Heart left ventricle (tissue), 16 donors: ENCODE results near the gene LPIN1. TPM values are rescaled to one million over a fixed set of nuclear protein-coding genes. Genes with fewer than 3 reads are reported as not detected.

Experiments used
- ATAC-seq, 4 donors: fragments of 200-7000 bp; cut with Tn5 transposase; one replicate each; pipeline ENCODE4 v1.9.1; 2020 to 2022; ENCODE audit warnings: moderate library complexity in 4 of 4, mild to moderate bottlenecking in 3 of 4, moderate number of reproducible peaks in 1 of 4
- DNase-seq, 5 donors: peaks; one replicate each; pipeline ENCODE4 v3.0.0-alpha.2; 2020
- H3K27ac ChIP-seq, 12 donors: fragments of 200-600 bp; sonication (generic) in 4 of 12; one replicate each; pipeline versions ENCODE4 v1.5.0 to v1.8.0; 2016 to 2022; ENCODE audit warnings: mild to moderate bottlenecking in 2 of 12
- H3K27me3 ChIP-seq, 9 donors: fragments of 200-600 bp; sonication (generic) in 2 of 9; one replicate each; pipeline versions ENCODE4 v1.5.1 to v1.8.0; 2016 to 2022; ENCODE audit warnings: mild to moderate bottlenecking in 3 of 9
- H3K36me3 ChIP-seq, 9 donors: fragments of 200-600 bp; sonication (generic) in 2 of 9; one replicate each; pipeline versions ENCODE4 v1.5.0 to v1.8.0; 2018 to 2022; ENCODE audit warnings: mild to moderate bottlenecking in 2 of 9
- H3K4me1 ChIP-seq, 12 donors: fragments of 200-600 bp; sonication (generic) in 4 of 12; one replicate each; pipeline versions ENCODE4 v1.5.0 to v1.8.0; 2016 to 2022; ENCODE audit warnings: mild to moderate bottlenecking in 3 of 12
- H3K4me3 ChIP-seq, 12 donors: fragments of 200-600 bp; sonication (generic) in 4 of 12; one replicate each; pipeline versions ENCODE4 v1.5.0 to v1.8.0; 2017 to 2022; ENCODE audit warnings: mild to moderate bottlenecking in 9 of 12, moderate library complexity in 4 of 12
- H3K9me3 ChIP-seq, 12 donors: fragments of 200-600 bp; sonication (generic) in 4 of 12; one replicate each; pipeline versions ENCODE4 v1.5.0 to v1.8.0; 2016 to 2022; ENCODE audit warnings: mild to moderate bottlenecking in 1 of 12
- POLR2A ChIP-seq, 2 donors: fragments of 450-650 bp; IDR thresholded peaks; one replicate each; pipeline ENCODE4 v1.6.1; 2017; ENCODE audit warnings: antibody characterized with exemption in 2 of 2, mild to moderate bottlenecking in 2 of 2, moderate library complexity in 2 of 2
- WGBS, 4 donors: extraction: QIAGEN DNeasy Blood & Tissue Kit in 2 of 4; methylation state at CpG; one replicate each; pipeline versions ENCODE4 v1.1.5 to v1.1.7; 2013 to 2018; 5-methylcytosine and 5-hydroxymethylcytosine counted together
- intact Hi-C, 10 donors: fragments of 100-400 bp; cut with DNase I; formaldehyde crosslinking; loops; one replicate each; pipeline versions ENCODE4 v1.11.1 to v1.14.2; 2022
- polyA plus RNA-seq, 2 donors: library from polyadenylated mRNA; stranded (reverse); fragments of 200-250 nt; gene quantifications; one replicate each; pipeline ENCODE4 v1.2.3, GENCODE V29; 2013
- total RNA-seq, 9 donors: library from RNA; depleted of rRNA in 2 of 9; stranded (reverse); fragments of >200 nt in 2 of 9; fragmentation: NEBNext Ultra II Directional in 3 of 9; extraction: Animal tissue kit (Norgen Biotek cat#: 25700) in 3 of 9; gene quantifications; one replicate each; pipeline versions ENCODE4 v1.1.0 to v1.2.4, GENCODE V29; 2016 to 2023
- TF ChIP-seq, protein P1 (sequence below), 12 donors: fragments of 200-600 bp; sonication (generic) in 4 of 12; IDR thresholded peaks; one replicate each; pipeline versions ENCODE4 v1.5.0 to v1.8.0; 2018 to 2022; ENCODE audit warnings: antibody characterized with exemption in 12 of 12, mild to moderate bottlenecking in 5 of 12
- donor health status: ischemic (EF 13 %, LVEDD 7.1; RV severe dilation, severe dysfunction).
- donor health status: healthy with polysubstance abuse.
- donor health status: DM: no; HTN: yes; CAD: no.
- donor health status: DM: no; HTN: no; CAD: no.
- donor health status: ischemic (EF 25% LVEDD 6.9; RV normal size, moderate dysfunction).
- donor health status: ischemic (EF 25% LVEDD 5.7; RV mildly dilated, moderate dysfunction).
- donor health status: healthy.
- donor health status: DM: yes; HTN: yes; CAD: no.
- donor health status: ischemic (EF 35%, LVEDD 5.7; RV mildly dilated, moderate dysfunction).
- donor health status: nonischemic (EF 11% LVEDD 7.7; RV severe dilation, severe dysfunction).
- donor health status: DM: yes; HTN: yes; CAD: no.
- donor health status: PGD.
- donor health status: ischemic (EF 29% LVEDD 5.4; RV normal size, mild dysfunction).
- donor health status: nonischemic (EF 23%, LVEDD 6.1; RV moderate dilation, normal function).

Gene LPIN1
- total and polyA plus RNA-seq, 11 donors = 15.0 to 57.1 (median 43.8) TPM

DNA sequence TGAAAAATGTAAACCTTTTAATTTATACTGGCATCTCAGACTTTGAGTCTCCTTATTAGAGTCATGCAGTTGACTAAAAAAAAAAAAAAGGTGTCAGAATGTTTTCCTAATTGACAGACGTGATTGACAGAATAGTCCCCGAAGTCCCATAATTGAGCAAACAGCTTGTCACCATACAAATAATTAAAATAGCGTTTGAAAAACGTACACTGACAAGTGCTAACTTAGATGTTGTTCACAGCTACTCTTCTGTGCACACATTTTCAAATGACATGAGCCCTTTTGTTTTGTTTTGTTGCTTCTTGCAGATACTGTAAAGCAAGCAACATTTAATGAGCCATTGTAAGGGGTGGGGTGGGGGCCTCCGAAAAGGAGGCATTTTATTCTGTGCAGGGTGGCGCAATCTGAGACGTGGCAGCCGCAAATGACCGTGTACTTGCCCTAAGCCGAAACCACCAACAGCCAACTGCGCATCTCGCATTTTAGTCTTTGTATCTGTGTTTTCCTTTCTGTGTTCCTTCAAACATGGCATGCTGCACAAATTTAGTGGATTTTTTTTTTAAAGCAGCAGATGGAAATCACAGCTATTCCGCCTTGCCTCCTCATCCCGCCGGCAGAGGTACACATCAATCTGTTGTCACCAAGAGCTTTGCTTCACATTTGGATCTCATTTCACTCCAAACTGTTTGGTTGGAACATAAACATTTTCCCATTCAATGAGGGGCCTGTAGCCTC, 52.4 kb downstream of the LPIN1 start:
- no peak overlapping the region for H3K27ac ChIP-seq
- no peak overlapping the region for H3K4me3 ChIP-seq
- ATAC-seq (no peak), DNase-seq (no peak)
- H3K9me3 ChIP-seq = no peaks in the 10 kb centered on the region
- TF ChIP-seq, protein P1, sequence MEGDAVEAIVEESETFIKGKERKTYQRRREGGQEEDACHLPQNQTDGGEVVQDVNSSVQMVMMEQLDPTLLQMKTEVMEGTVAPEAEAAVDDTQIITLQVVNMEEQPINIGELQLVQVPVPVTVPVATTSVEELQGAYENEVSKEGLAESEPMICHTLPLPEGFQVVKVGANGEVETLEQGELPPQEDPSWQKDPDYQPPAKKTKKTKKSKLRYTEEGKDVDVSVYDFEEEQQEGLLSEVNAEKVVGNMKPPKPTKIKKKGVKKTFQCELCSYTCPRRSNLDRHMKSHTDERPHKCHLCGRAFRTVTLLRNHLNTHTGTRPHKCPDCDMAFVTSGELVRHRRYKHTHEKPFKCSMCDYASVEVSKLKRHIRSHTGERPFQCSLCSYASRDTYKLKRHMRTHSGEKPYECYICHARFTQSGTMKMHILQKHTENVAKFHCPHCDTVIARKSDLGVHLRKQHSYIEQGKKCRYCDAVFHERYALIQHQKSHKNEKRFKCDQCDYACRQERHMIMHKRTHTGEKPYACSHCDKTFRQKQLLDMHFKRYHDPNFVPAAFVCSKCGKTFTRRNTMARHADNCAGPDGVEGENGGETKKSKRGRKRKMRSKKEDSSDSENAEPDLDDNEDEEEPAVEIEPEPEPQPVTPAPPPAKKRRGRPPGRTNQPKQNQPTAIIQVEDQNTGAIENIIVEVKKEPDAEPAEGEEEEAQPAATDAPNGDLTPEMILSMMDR (IDR thresholded peaks at IDR 0.05) = no peak
- no peak for TF ChIP-seq POLR2A (IDR thresholded peaks at IDR 0.05)
- H3K4me1 ChIP-seq = no peaks in the 10 kb centered on the region
- intact Hi-C loops = no loop called here
- H3K27me3 ChIP-seq = no peaks in the 10 kb centered on the region
- peaks cover 0 to 97% (median 76%) of the 10 kb centered on the region in 9 donors for H3K36me3 ChIP-seq
- WGBS, 4 donors = 90 to 97% (median 94%) methylated on average over 15 of the region's 15 CpGs

DNA sequence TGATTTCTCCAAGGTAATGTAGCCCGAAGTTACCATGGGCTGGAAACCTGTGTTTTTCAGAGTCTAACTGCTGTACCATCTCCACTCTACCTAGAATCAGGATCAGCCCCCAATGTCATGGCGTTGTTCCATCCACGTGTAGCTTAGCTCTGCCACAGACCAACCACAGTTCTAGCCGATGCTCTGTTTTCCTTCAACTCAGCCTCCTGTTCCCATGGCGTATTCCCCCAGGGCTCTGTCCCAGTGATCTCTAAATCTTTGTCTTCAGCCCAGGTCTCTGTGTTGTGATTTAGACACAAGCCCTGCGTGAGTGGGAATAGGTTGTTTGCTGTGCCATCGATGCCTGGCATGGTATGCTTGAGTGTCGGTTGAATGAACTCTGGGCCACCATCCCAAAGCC, 53.4 kb downstream of the LPIN1 start:
- H3K4me3 ChIP-seq = no peak overlapping the region
- intact Hi-C loops = no loop called here
- no peaks in the 10 kb centered on the region for H3K9me3 ChIP-seq
- ATAC-seq (no peak), DNase-seq (no peak)
- peaks cover 0 to 97% (median 76%) of the 10 kb centered on the region in 9 donors for H3K36me3 ChIP-seq
- H3K27me3 ChIP-seq = no peaks in the 10 kb centered on the region
- no peak for TF ChIP-seq POLR2A (IDR thresholded peaks at IDR 0.05)
- TF ChIP-seq, protein P1 (IDR thresholded peaks at IDR 0.05) = no peak
- H3K27ac ChIP-seq = no peak overlapping the region
- WGBS, 4 donors = 84 to 95% (median 90%) methylated on average over 8 of the region's 8 CpGs
- no peaks in the 10 kb centered on the region for H3K4me1 ChIP-seq

DNA sequence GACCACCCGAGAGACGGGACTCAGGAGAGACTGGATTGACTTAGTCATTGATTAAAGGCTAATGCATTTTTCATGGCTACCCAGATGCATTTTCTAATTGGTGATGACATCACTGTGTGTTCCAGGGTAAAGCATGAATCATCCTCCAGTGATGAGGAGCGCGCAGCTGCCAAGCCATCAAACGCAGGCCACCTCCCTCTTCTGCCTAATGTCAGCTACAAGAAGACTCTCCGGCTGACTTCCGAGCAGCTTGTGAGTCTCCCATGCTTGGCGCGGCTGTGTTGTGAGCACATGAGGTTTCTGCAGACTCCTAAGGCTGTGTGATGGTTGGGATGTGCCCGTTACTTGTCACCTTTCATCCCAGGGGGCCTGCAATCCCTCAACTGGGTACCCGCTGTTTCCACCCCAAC, 56.4 kb downstream of the LPIN1 start:
- Histone ChIP-seq H3K9me3 (no peaks in the 10 kb centered on the region), H3K27me3 (no peaks in the 10 kb centered on the region), H3K4me1 (peaks cover 0 to 12% (median 3%) of the 10 kb centered on the region in 12 donors), H3K4me3 (no peak overlapping the region), H3K27ac (no peak overlapping the region), H3K36me3 (peaks cover 0 to 97% (median 72%) of the 10 kb centered on the region in 9 donors)
- 83 to 94% (median 91%) methylated on average over 11 of the region's 11 CpGs for WGBS, 4 donors
- ATAC-seq (no peak), DNase-seq (peak in 1 of 5 donors; percentile 11)
- intact Hi-C loops = no loop called here
- no peak for TF ChIP-seq POLR2A (IDR thresholded peaks at IDR 0.05)
- TF ChIP-seq, protein P1 (IDR thresholded peaks at IDR 0.05) = no peak

DNA sequence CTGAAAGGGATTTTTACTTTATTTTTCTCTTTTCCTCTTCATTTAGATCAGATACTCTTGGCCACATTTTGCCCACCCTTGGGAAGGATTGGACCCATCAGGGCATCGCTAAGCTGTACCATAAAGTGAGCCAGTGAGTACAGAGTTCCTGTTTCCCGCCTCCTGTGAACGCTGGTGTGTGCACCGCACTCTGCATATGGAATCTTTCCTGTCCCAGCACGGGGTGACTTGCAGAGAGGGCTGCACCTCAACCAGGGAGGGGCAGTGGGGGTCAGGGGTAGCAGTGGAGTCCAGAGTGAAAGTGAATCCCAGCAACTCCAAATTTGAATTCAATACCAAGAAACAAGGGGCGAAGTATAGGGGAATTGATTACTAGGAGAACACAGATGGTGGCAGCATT, 58.6 kb downstream of the LPIN1 start:
- H3K27me3 ChIP-seq = no peaks in the 10 kb centered on the region
- ATAC-seq (no peak), DNase-seq (no peak)
- intact Hi-C loops = no loop called here
- no peak overlapping the region for H3K4me3 ChIP-seq
- no peak overlapping the region for H3K27ac ChIP-seq
- WGBS, 4 donors = 92 to 97% (median 95%) methylated on average over 6 of the region's 6 CpGs
- H3K9me3 ChIP-seq = no peaks in the 10 kb centered on the region
- peaks cover 0 to 14% (median 3%) of the 10 kb centered on the region in 12 donors for H3K4me1 ChIP-seq
- TF ChIP-seq, protein P1 (IDR thresholded peaks at IDR 0.05) = no peak
- TF ChIP-seq POLR2A (IDR thresholded peaks at IDR 0.05) = no peak
- H3K36me3 ChIP-seq = peaks cover 0 to 95% (median 63%) of the 10 kb centered on the region in 9 donors
